Peyer's patch (tissue), 4 donors: ENCODE results near the gene FASTK.

Source experiments
- POLR2A ChIP-seq, 2 donors: fragments of 450-650 bp; IDR thresholded peaks; one replicate each; pipeline ENCODE4 v1.5.1; 2017; ENCODE audit warnings: antibody characterized with exemption in 2 of 2, mild to moderate bottlenecking in 2 of 2, moderate library complexity in 2 of 2
- TF ChIP-seq, protein P1 (sequence below), 6 experiments: fragments of 450-650 bp in 4 of 6; fragments of 200-600 bp in 2 of 6; sonication (generic) in 1 of 6; IDR thresholded peaks; one replicate each; pipeline ENCODE4 v1.5.1; 2017 to 2019; ENCODE audit warnings: antibody characterized with exemption in 6 of 6, mild to moderate bottlenecking in 3 of 6, moderate library complexity in 1 of 6

GRCh38 chr7:151058781-151059366, 21.7 kb downstream of the FASTK start:
- TF ChIP-seq, protein P1, sequence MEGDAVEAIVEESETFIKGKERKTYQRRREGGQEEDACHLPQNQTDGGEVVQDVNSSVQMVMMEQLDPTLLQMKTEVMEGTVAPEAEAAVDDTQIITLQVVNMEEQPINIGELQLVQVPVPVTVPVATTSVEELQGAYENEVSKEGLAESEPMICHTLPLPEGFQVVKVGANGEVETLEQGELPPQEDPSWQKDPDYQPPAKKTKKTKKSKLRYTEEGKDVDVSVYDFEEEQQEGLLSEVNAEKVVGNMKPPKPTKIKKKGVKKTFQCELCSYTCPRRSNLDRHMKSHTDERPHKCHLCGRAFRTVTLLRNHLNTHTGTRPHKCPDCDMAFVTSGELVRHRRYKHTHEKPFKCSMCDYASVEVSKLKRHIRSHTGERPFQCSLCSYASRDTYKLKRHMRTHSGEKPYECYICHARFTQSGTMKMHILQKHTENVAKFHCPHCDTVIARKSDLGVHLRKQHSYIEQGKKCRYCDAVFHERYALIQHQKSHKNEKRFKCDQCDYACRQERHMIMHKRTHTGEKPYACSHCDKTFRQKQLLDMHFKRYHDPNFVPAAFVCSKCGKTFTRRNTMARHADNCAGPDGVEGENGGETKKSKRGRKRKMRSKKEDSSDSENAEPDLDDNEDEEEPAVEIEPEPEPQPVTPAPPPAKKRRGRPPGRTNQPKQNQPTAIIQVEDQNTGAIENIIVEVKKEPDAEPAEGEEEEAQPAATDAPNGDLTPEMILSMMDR (IDR thresholded peaks at IDR 0.05), result no peak
- no peak for TF ChIP-seq POLR2A (IDR thresholded peaks at IDR 0.05)
